Adrenal gland (tissue), 5 donors: ENCODE results near the gene GTF2A1L.

Experiments
- POLR2A ChIP-seq, 2 donors: fragments of 450-650 bp; IDR thresholded peaks; one replicate each; pipeline ENCODE4 v1.6.1; 2017; ENCODE audit warnings: antibody characterized with exemption in 2 of 2, mild to moderate bottlenecking in 2 of 2, moderate library complexity in 1 of 2
- TF ChIP-seq, protein P1 (sequence below), 6 experiments: fragments of 450-650 bp in 4 of 6; fragments of 200-600 bp in 2 of 6; sonication (generic) in 1 of 6; IDR thresholded peaks; 1 replicate in 5 of 6; 2 replicates in 1 of 6; pipeline versions ENCODE4 v1.5.1 to v1.8.0; 2016 to 2021; ENCODE audit warnings: antibody characterized with exemption in 6 of 6, mild to moderate bottlenecking in 2 of 6, moderate library complexity in 1 of 6
- donor health status: DM: no; HTN: no; CAD: no.

DNA sequence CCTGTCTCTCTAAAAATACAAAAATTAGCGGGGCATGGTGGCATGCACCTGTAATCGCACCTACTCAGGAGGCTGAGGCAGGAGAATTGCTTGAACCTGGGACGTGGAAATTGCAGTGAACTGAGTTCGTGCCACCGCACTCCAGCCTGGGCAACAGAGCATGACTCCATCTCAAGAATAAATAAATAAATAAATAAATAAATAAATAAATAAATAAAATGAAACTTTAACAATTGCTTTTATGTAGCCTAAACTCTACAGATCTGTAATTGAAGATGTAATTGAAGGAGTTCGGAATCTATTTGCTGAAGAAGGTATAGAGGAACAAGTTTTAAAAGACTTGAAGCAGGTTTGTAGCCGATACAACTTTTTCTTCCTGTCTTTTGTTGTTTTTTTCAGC lies 2.9 kb downstream of the GTF2A1L start:
- TF ChIP-seq, protein P1, sequence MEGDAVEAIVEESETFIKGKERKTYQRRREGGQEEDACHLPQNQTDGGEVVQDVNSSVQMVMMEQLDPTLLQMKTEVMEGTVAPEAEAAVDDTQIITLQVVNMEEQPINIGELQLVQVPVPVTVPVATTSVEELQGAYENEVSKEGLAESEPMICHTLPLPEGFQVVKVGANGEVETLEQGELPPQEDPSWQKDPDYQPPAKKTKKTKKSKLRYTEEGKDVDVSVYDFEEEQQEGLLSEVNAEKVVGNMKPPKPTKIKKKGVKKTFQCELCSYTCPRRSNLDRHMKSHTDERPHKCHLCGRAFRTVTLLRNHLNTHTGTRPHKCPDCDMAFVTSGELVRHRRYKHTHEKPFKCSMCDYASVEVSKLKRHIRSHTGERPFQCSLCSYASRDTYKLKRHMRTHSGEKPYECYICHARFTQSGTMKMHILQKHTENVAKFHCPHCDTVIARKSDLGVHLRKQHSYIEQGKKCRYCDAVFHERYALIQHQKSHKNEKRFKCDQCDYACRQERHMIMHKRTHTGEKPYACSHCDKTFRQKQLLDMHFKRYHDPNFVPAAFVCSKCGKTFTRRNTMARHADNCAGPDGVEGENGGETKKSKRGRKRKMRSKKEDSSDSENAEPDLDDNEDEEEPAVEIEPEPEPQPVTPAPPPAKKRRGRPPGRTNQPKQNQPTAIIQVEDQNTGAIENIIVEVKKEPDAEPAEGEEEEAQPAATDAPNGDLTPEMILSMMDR (IDR thresholded peaks at IDR 0.05), result no peak
- TF ChIP-seq POLR2A (IDR thresholded peaks at IDR 0.05), result no peak
